NCI-H1417 treated with DMSO at 0.1 percent for 48 hours (cell line): ENCODE data around the gene MFAP3.
"Not testable (repeated sequence)": the region's sequence is repeated elsewhere in the genome, so short reads cannot be mapped to it uniquely, and the experiment has no call there.

Experiments
- DNase-seq: peaks from one replicate; lab custom pipeline; 2025; lab: John Stamatoyannopoulos, UW

Gene MFAP3

DNA sequence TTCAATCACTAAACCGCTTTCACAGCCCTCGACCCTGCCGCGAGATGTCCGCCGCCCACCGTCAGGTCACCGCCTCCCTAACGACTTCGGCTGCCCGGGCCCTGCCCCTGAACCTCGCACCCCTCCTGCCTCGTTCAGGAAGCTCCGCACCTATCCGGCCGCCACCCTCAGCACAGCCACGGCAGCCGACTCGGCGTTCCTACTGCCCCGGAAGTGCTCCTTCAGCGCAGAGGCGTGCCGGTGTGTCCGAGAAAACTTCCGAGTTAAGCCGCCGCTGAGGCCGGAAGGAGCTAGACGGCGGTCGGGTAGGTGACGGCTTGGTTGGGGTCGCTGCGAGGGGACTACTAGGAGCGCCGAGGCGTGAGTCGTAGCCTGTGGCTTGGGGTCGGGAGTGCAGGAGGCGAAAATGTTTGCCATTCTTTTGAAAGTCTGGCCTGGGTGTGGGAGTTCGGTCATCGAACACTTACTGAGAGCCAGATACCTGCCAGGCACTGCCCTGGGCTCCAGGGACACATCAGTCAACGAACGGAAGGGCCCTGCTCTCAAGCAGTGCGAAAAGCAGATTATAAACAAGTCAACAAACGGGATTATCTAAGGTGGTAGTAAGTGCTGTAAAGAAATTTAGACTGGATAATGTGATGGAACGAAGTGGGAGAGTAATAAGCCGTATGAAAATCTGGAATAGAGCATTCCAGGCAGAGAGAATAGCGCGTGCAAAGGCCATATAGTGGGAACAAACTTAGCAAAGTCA is at the start of gene MFAP3, which contains the start of gene FAM114A2:
Gene MFAP3, plus strand, starts transcription at position 261 of the 751 bp plus-strand sequence. CDS start 10,756 bp downstream, outside the sequence.
Gene FAM114A2, minus strand, starts transcription at position 204 of the 751 bp plus-strand sequence. CDS start 3,957 bp downstream, outside the sequence.
- DNase-seq: peak; percentile 4

DNA sequence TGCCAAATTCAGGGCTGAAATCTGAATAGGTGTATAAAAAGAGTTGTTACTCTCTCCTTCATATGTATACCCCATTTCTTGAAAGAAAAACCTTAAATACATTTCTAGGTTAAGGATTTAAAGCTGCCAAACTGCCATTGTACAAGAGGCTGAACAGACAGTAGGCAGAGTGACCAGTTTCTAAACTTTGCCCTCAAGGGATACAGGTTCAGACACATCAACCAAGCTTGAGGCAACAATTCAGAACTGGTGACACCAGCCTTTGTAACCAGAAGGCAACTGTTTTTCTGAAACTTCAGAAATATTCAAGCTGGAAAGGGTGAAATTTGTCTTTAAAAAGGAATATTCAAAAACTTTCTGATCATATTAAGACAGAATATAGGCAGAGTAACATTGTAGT is 47.6 kb upstream of the MFAP3 start:
- no peak for DNase-seq

DNA sequence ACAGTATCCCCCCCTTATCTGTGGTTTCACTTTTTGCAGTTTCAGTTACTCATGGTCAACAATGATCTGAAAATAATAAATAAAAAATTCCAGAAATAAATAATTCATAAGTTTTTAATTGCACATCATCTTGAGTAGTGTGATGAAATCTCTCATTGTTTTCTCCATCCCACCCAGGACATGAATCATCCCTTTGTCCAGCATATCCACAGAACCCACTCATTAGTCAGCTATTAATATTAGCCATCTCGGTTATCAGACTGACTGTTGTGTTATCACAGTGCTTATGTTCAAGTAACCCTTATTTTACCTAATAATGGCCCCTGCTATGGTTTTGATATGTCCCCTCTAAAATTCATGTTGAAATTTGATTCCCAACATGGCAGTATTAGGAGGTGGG is 40.8 kb upstream of the MFAP3 start:
- DNase-seq: no peak

DNA sequence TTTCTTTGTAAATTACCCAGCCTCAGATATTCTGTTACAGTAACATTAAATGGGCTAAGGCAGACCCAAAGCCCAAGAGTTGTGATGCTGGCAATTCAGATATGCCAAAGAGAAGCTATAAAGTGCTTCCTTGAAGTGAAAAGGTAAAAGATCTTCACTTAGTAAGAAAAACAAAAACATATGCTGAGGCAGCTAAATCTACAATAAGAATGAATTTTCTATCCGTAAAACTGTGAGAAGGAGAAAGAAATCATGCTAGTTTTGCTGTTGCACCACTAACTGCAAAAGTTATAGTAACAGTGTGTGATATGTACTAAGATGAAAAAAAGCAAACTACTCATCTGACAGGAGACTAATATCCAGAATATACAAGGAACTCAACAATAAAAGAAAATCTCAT is 40.0 kb upstream of the MFAP3 start:
- DNase-seq: no peak

DNA sequence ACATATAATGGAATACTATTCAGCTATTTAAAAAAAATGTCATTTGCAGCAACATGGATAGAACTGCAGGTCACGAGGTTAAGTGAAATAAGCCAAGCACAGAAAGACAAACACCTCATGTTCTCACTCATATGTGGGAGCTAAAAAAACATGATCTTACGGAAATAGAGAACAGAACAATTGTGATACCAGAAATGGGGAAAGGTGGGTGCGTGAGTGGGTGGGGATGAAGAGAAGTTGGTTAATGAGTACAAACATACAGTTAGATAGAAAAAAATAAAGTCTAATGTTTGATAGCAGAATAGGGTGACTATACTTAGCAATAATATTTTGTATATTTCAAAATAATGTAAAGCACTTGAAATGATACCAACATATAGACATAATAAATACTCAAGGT is 38.8 kb upstream of the MFAP3 start:
- DNase-seq: no peak

DNA sequence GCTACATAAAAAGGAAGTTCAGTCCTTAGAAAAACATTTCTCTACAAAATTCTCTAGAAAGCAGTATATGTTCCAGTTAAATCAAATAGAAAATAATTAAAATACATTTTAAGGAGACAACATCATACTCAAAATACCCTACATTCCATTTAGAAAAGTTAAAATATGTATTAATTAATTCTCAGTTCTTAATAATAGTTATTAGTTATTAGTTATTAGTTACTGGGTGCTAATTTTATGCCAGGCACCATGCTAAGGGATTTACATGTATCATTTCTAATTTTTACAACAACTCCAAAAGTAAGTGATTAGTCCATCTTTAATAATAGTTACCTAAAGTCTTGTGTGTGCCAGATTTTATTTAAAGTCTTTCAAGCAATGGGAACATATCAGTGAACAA is 38.1 kb upstream of the MFAP3 start:
- DNase-seq: no peak

DNA sequence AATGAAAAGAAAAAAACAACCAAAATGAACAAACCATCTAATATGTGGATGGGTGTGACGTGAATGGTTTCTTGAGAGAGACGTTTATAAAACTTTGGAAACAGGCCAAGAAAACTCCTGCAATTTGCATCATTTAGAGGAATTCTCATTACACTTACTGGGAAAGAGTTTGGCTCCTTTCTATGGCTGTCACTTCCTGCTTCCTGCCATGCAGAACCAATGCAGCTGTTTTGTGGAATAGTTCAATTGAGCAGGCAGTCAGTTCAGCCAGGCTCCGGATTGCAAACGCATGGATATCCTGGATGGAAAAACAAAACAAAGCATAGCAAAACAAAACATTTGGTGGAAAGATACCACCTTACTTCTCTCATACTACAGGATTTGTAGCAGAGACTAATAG is 36.7 kb upstream of the MFAP3 start:
- DNase-seq: no peak

DNA sequence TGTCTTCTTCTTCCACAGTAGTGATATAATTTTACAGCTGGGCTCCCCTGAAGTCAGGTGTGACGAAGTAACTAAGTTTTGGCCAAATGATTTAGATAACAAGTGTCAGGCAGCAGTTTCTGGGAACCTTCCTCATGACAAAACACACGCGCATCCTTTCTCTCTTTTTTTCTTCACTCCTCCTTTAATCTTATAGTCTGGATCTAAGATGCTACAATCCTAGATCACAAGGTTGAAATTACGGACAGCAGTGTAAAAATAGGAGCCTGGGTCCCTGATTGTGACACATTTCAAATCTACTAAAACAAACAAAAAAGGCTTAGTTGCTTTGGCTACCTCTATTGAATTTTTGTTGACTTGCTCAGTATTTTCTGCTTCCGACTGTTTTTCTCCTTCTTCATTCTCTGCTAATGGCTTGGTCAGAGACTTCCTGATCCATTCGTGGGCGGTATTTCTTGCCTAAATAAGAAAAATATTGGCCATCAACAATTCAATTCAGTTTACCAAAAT is 36.2 kb upstream of the MFAP3 start:
- no peak for DNase-seq

DNA sequence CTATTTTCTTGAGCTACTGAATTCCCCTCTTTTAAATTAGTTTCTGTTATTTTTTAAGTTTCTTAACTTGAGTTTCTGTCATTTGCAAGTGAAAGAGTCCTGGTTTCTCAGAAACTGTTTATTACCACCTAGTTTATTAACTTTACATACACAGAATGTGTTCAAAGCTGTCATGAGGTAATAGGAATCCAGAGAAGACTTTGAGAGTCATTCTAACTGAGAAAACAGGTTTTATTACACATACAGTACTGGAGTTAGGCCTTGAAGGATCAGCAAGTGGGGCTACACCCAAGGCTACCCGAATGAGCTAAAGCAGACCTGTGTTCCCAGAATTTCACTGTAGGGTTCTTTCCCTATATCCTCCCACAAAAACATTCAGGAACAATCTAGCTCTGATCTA is 33.1 kb upstream of the MFAP3 start:
- DNase-seq: no peak

DNA sequence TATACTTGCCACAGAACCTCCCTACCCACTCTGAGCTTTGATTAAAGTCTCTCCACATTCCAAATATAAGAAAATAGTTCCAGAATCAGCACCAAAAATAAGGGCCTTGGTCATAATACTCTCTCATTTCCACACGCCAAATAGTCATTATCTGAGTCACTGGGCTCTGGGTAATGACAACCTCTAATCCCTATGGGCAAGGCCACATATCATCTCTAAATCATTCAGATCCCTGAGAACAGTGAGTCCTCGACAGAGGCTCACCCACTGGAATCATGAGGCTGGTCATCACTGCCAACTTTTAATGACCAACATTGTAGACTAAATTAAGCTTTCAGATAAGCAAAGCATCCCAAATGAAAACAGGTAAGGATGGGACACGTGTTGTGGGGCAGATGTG is 28.1 kb upstream of the MFAP3 start:
- DNase-seq: no peak

DNA sequence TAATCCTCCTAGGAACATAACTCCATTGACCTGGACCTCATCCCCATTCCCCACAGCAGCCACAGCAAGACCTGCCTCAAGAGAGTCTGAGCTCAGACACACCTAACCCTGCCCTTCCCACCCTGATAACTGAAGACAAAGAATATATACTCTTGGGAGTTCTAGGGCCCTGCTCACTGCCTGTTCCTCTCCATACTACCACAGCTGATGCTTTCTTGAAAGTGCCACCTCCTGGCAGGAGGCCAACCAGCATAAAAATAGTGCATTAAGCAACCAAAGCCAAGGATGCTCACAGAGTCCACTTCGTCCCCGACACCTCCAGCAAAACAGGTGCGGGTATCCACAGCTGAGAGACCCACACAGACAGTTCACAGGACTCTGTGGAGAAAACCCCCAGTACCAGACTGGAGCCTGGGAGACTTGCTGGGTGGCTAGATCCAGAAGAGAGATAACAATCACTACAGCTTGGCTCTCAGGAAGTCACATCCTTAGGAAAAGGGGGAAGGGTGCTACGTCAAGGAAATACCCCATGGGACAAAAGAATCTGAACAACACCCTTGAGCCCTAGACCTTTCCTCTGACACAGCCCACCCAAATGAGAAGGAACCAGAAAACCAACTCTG is 23.6 kb upstream of the MFAP3 start:
- no peak for DNase-seq

DNA sequence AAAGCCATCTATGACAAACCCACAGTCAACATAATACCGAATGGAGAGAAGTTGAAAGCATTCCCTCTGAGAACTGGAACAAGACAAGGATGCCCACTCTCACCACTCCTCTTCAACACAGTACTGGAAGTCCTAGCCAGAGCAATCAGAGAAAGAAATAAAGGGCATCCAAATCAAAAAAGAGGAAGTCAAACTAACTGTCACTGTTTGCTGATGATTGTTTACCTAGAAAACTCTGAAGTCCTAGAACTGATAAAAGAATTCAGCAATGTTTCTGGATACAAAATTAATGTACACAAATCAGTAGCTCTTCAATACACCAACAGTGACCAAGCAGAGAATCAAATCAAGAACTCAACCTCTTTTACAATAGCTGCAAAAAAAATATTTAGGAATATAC is 19.8 kb upstream of the MFAP3 start:
- not testable (repeated sequence) for DNase-seq

DNA sequence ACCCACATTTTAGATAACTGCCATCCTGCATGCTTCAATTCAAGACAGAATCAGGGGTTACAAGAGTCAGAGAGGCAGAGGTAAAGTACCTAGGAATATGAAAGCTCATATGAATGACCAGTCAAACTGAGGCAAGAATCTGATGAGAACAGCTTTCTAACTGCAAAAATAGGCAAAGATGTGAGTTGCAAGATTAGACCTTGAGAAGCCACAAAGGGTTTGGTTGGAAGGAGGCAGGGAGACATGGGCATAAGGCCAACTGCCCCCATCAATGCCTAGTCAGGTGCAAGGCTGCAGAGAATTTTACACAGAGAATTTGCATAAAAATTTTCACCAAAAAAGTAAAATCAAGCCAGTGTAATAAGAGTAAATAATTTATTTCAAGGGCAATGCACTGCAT is 12.8 kb upstream of the MFAP3 start:
- no peak for DNase-seq

DNA sequence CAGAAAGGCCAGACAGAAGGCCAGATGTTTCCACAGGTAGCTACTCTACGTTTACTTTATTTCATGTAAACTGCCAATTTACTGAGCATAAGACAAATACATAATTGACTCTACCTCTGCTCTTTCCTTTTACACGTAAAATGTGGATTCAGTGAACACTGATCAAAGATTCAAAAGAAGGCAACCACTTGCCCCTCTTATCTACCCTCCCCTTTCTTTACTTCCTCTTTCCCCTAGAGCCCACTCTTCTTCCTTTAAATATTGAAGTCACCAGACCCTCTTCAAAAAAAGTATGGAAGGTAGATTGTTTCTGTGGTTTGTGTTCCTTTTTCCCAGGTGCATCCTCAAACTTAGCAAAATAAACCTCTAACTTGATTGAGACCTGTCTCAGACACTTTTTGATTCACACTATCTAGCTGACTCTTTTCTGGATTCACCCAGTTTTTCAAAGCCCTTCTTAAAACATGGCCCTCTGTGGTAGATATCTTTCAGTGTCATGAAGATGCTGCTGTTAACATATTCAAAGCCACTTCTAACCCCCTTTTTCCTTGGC is 6.8 kb upstream of the MFAP3 start:
- no peak for DNase-seq

DNA sequence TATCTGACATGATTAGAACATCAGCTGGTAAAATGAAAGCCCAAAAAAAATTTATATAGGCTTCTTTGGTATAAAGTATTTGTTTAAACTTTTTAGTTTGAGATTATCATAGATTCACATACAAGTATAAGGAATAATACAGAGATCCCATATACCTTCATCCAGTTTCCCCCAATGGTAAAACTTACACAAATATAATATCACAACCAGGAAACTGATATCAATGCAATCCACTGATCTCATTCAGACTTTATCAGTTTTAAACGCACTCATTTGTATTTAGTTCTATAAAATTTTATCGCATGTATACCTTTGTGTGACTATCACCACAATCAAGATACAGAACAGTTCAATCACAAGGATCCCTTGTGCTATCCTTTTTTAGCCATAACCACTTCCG is 3.8 kb upstream of the MFAP3 start:
- DNase-seq: no peak

DNA sequence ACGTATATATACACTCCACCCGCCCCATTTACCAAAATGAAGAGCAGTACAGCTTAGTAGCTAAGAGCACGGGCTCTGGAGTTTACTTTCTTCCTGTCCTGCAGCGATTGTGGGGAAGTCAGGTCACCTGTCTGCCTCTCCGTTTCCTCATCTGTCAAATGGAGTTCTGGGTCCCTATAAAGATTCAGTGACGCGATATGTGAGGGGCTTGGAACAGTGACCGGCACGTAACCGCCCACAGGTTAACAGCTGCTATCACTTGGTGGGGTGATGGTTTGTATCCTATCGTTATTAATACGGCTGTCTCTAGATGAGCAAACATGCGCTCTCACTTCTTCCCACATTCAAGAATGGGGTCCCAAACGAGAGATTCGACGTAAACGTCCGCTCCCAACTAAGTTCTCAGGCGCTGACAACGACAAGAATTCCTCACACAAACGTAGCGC is 483 bp upstream of the MFAP3 start:
- DNase-seq: no peak

DNA sequence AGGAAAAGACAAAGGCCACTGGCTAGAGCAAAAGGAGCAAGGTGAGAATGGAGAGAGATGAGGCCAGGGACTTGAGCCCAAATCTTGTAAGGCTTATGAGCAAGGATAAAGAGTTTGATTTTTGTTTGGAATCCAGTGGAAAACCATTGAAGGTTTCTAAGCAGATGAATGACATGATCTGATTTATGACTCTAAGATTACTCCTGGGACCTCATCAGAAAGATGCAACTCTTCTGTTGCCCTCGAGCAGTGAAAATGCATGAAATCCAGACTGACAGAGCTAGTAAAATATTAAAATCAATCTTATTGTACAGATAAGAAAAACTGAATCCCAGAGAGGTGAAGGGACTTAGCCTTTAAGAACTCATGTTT is 677 bp downstream of the MFAP3 start:
- no peak for DNase-seq

DNA sequence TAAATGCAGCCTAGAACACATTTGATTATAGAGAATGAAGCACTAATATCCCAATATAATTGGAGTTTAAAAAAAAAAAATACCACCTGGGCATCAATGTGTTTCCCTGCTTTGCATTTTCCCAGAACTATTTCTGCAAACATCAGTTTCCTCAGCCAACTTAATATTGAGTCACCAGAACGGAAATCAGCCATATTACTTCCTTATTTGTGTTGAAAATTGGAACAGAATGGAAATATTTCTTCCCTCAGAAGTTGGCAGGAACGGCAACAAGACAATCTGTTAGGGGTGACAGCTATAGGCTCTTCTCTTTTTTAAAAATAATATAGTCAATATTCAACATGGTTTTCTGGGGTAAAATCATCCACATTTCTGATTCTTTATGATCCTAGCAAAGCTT is 4.0 kb downstream of the MFAP3 start:
- no peak for DNase-seq

DNA sequence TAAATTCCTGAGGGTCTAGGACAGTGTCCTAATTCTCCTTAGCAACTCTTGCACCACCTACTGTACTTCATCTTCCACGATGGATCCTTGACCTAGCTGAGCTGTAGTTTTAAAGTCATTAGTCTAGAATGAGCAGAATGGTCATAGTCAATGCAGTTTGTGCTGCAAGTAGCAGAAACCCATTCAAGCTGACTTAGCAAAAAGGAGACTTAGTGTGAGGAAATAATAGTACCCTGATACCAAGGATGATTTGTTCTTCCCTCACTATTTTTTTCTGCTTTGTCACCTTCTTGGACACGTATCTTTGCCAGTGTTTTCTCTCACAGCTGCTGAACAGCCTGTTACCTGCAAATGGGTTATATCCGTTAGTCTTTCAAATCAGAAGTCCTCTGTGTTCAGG is 5.3 kb downstream of the MFAP3 start:
- DNase-seq: no peak

DNA sequence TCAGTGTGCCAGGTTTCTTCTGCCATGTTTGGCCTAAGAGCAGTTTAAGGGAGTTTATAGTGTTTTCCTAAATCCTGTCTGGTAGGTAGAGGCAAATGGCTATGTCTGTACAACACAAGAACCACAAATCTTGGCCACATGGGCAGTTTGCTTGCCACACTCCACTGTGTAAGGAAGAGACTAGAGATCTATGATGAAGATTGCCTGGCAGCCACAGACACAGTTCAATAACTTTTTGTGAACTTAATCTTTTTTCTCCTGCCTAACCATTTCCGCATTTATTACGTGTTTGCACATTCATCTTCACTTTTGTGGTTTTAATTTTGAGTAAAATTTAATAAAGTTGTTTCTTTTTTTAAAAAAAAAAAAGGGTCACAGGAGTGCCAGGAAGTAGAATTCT is 5.8 kb downstream of the MFAP3 start:
- no peak for DNase-seq

DNA sequence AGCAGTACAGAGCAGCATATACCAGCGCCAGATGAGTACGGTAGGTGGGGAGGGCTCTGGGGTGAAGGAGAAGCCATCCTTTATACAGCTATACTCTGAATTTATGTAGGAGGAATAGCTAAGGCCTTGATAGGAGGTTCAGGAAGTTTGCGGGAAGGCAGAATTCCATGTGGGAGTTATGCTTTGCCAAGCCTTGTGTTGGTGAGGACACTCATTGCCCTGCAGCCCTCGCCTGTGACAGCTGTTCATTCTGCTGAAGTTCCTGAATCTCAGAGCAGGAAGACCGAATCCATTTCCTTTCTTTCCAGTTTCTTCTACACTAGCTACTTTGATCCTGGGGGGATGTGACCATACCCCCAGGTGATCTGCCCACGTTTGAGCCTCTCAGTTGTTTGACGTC is 7.7 kb downstream of the MFAP3 start:
- DNase-seq: no peak

DNA sequence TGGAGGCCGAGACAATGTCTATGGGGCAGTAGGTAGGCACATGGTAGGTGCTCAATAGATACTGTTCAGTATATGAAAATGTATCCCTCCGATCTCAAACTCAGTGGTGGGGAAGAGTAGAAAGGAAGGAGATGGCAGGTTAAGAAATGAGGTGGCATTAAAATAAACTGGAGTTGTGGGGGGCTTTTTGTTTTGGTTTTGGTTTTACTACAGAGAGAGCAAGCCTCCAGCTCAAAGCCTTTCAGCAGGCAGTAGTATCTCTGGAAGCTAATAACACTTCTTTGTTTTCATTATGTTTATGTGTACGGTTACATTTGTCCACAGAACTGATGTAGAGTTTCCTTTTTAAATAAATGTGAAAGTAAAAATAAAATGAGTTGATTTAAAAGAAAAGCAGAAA is 8.6 kb downstream of the MFAP3 start:
- no peak for DNase-seq

DNA sequence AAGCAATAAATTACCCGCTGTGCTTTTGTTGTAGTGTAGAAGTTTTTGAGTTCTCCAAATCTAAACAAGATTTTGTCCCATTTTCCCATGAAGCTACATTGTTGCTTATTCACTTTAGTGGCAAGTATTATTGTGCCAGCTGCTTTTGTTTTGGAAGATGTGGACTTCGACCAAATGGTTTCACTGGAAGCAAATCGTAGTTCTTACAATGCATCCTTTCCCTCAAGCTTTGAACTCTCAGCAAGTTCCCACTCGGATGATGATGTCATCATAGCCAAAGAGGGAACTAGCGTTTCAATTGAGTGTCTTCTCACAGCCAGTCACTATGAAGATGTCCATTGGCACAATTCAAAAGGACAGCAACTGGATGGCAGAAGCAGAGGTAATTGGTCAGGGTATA is 10.9 kb downstream of the MFAP3 start:
- no peak for DNase-seq
